Naive thymus-derived CD4-positive, alpha-beta T cell (primary cell): ENCODE results near the gene TTC21A. TPM values are rescaled to one million over a fixed set of nuclear protein-coding genes. Genes with fewer than 3 reads are reported as not detected.
A peak's percentile ranks its signal among the peaks of the same experiment; 100 is the strongest.

Experiments used
- ATAC-seq: fragments of 150-1000 bp; cut with Tn5 transposase; 2 replicates; pipeline ENCODE4 v1.10.0; 2021; ENCODE audit warnings: mild to moderate bottlenecking, moderate library complexity
- CTCF ChIA-PET: fragments of 350-600 bp; sonication (Branson Sonifier 250); formaldehyde crosslinking; loops from one replicate; lab custom pipeline; 2021; ENCODE audit warnings: antibody characterized with exemption; lab: Charles Lee
- POLR2A ChIA-PET: fragments of 350-600 bp; sonication (Branson Sonifier 250); formaldehyde crosslinking; loops from one replicate; lab custom pipeline; 2021; ENCODE audit warnings: antibody characterized with exemption, inconsistent platforms; lab: Charles Lee
- DNase-seq, 9 donors: peaks; one replicate each; pipeline versions ENCODE4 v3.0.0 to v3.0.0-alpha.2; 2020 to 2022; ENCODE audit warnings: mixed read lengths in 1 of 9
- H3K27ac ChIP-seq: one replicate; pipeline ENCODE4 v1.7.0; 2013; ENCODE audit warnings: mild to moderate bottlenecking, low read depth, low read length, moderate library complexity
- H3K27me3 ChIP-seq, 2 donors: one replicate each; pipeline ENCODE4 v1.7.0; 2013; ENCODE audit warnings: low read length in 2 of 2, mild to moderate bottlenecking in 2 of 2, moderate library complexity in 2 of 2; ENCODE audit not compliant: control insufficient read depth in 2 of 2, insufficient read depth in 2 of 2
- H3K36me3 ChIP-seq, 3 experiments: 1 replicate in 2 of 3; 2 replicates in 1 of 3; pipeline ENCODE4 v1.7.0; 2013; ENCODE audit warnings: low read length in 3 of 3, mild to moderate bottlenecking in 3 of 3, moderate library complexity in 1 of 3; ENCODE audit not compliant: insufficient read depth in 3 of 3, control insufficient read depth in 2 of 3
- H3K4me1 ChIP-seq, 2 donors: one replicate each; pipeline ENCODE4 v1.7.0; 2013; ENCODE audit warnings: low read length in 2 of 2, mild to moderate bottlenecking in 2 of 2, moderate library complexity in 1 of 2; ENCODE audit not compliant: control insufficient read depth in 2 of 2, insufficient read depth in 2 of 2
- H3K4me3 ChIP-seq: 2 replicates; pipeline ENCODE4 v1.7.0; 2013; ENCODE audit warnings: mild to moderate bottlenecking, low read length
- H3K9me3 ChIP-seq, 3 experiments: 1 replicate in 2 of 3; 2 replicates in 1 of 3; pipeline ENCODE4 v1.7.0; 2013; ENCODE audit warnings: low read length in 3 of 3; ENCODE audit not compliant: control insufficient read depth in 2 of 3
- H3K27ac Mint-ChIP-seq, 9 donors: one replicate each; pipeline ENCODE4 v1.8.0; 2020 to 2022; ENCODE audit warnings: mixed read lengths in 9 of 9, mild to moderate bottlenecking in 8 of 9, moderate library complexity in 5 of 9, inconsistent platforms in 2 of 9
- H3K27me3 Mint-ChIP-seq, 5 donors: one replicate each; pipeline ENCODE4 v1.8.0; 2021 to 2022; ENCODE audit warnings: mixed read lengths in 5 of 5, mild to moderate bottlenecking in 1 of 5
- H3K36me3 Mint-ChIP-seq, 5 donors: one replicate each; pipeline ENCODE4 v1.8.0; 2020 to 2022; ENCODE audit warnings: mixed read lengths in 5 of 5, mild to moderate bottlenecking in 3 of 5, inconsistent platforms in 1 of 5
- H3K4me1 Mint-ChIP-seq, 7 donors: one replicate each; pipeline ENCODE4 v1.8.0; 2020 to 2022; ENCODE audit warnings: mixed read lengths in 7 of 7, mild to moderate bottlenecking in 3 of 7, inconsistent platforms in 1 of 7
- H3K4me3 Mint-ChIP-seq, 10 donors: one replicate each; pipeline ENCODE4 v1.8.0; 2020 to 2022; ENCODE audit warnings: mild to moderate bottlenecking in 10 of 10, mixed read lengths in 10 of 10, moderate library complexity in 6 of 10, inconsistent platforms in 2 of 10
- H3K9me3 Mint-ChIP-seq, 11 donors: one replicate each; pipeline ENCODE4 v1.8.0; 2020 to 2022; ENCODE audit warnings: mixed read lengths in 11 of 11, mild to moderate bottlenecking in 4 of 11, inconsistent platforms in 1 of 11, moderate library complexity in 1 of 11
- intact Hi-C, 2 donors: fragments of 100-400 bp; cut with micrococcal nuclease; formaldehyde crosslinking; loops; one replicate each; pipeline ENCODE4 v1.15.1; 2023
- polyA plus RNA-seq, 2 donors: library from polyadenylated mRNA; unstranded; fragments of 300-500 nt; fragmentation: Illumina TruSeq; gene quantifications; one replicate each; pipeline ENCODE4 v1.2.3, GENCODE V29; 2021
- total RNA-seq, 6 experiments: library from RNA in 5 of 6; stranded (reverse) in 5 of 6; gene quantifications; 1 replicate in 5 of 6; 2 replicates in 1 of 6; pipeline ENCODE4 v1.2.3 and lab custom pipeline; 2021 to 2026

The TTC21A gene
- total and polyA plus RNA-seq, 7 experiments from 2014 or later, result 0.37 to 9.7 (median 4.8) TPM

DNA sequence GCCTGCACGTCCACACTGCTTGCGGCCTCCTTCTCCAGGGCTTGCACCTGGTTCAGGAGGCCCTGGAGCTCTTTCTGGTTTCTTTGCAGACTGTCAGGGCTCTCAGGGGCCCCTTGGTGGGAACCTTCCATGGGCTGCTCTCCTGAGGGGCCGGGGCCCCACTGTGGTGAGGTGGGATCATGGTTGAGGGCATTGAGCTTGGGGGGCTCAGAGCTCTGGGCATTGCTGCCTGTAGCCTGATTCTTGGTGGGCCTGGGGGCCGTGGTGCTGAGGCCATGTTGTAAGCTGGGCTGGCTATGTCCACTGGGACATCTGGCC is 77.4 kb downstream of the TTC21A start:
- Histone ChIP-seq H3K27me3 (no peaks in the 10 kb centered on the region), H3K4me3 (no peak overlapping the region), H3K36me3 (no peaks in the 10 kb centered on the region), H3K27ac (no peak overlapping the region), H3K9me3 (no peaks in the 10 kb centered on the region), H3K4me1 (peaks cover 13 to 15% of the 10 kb centered on the region in 2 donors)
- Mint-ChIP-seq H3K4me3 (no peak overlapping the region), H3K4me1 (peaks cover 15 to 20% (median 17%) of the 10 kb centered on the region in 7 donors), H3K36me3 (no peaks in the 10 kb centered on the region), H3K27me3 (no peaks in the 10 kb centered on the region), H3K27ac (no peak overlapping the region), H3K9me3 (no peaks in the 10 kb centered on the region)
- intact Hi-C loops, result loop anchor here in 1 of 2 donors (10.0 kb wide), 1 partner anchor 690 kb away; the partner anchor contains the start of gene EXOG
- POLR2A ChIA-PET, result no interaction called here
- DNase-seq (no peak), ATAC-seq (no peak)
- CTCF ChIA-PET, result interaction anchor here (0.6 to 1.7 kb wide), 4 partner anchors 58 to 108 kb away, joined by 3 to 5 read pairs (median 4); partner anchors contain the start of genes GORASP1 and TTC21A

DNA sequence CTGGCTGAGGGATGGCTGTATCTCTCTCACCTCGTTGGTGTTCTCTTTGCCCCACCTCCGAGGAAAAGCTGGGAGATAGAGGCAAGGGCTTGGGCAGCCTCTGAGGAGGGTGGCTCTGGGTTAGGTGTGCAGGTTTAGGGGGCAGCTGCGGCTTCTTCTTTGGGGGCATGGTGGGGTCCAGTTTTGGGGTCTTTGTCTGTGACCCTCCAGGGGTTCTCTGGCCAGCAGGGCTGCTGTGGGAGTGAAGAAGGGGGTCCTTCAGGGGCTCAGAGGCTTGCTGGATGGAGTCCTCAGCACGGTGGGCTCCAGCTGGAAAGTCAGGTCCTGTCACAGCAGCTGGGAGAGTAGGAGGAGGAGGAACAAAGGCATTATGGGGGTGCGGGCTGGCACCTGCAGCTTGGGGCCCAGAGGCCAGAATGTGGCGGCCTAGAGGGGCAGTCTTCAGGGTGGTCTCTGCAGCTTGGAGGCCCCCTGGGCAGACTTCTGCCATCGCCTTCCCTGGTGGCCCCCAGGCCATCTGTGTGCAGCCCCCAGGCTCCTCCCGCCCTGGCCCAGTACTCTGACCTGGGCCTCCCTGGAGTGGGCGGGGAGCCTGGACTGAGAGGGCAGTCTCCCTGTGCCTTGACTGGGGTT is 78.0 kb downstream of the TTC21A start:
- POLR2A ChIA-PET, result no interaction called here
- ATAC-seq (no peak), DNase-seq (no peak)
- Histone ChIP-seq H3K4me3 (no peak overlapping the region), H3K9me3 (no peaks in the 10 kb centered on the region), H3K36me3 (no peaks in the 10 kb centered on the region), H3K27me3 (no peaks in the 10 kb centered on the region), H3K27ac (no peak overlapping the region), H3K4me1 (peaks cover 7 to 11% of the 10 kb centered on the region in 2 donors)
- H3K36me3 Mint-ChIP-seq, result no peaks in the 10 kb centered on the region
- H3K9me3 Mint-ChIP-seq, result no peaks in the 10 kb centered on the region
- H3K4me1 Mint-ChIP-seq, result peaks cover 10 to 18% (median 14%) of the 10 kb centered on the region in 7 donors
- no peak overlapping the region for H3K4me3 Mint-ChIP-seq
- peak overlapping the region in 1 of 9 donors; percentile 44 for H3K27ac Mint-ChIP-seq
- intact Hi-C loops, result loop anchor here in 1 of 2 donors (10.0 kb wide), 1 partner anchor 691 kb away; the partner anchor contains the start of gene EXOG
- H3K27me3 Mint-ChIP-seq, result no peaks in the 10 kb centered on the region
- CTCF ChIA-PET, result interaction anchor here (0.6 to 1.7 kb wide), 3 partner anchors 59 to 107 kb away, joined by 3 to 5 read pairs (median 5); no protein-coding TSS in a partner anchor

DNA sequence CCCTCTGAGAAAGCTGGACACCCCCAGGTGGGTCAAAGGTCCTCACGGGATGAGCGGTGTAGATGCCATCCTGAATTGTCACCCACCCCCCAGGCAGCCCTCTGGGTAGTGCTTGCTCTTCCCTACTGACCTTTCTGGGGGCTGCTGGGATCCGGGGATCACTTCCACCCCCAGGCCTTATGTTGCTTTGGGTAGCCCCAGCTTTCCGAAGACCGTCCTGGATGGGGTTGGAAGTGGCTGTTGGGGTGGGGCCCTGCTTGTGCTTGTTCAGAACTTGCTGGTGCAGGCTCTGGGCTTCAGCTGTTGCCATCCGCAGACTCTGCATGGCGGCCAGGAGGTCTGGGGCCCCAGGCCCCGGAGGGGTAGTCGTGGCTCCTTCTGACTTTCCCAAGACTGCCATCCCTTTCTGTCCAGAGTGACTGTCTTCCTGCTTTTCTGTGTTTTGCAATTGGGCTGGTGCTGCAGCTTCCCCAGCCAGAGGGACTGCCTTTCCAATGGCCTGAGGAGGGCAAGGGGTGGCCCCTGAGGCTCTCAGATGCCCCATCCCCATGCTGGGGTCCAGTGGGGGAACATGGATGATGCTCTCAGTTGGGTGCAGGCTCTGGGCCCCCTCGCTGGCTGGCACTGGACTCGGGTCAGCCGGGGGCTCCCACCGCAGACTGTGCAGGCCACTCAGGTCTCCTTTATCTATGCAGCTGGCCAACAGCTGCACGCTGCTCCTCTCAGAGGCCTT is 78.6 kb downstream of the TTC21A start:
- Mint-ChIP-seq H3K9me3 (no peaks in the 10 kb centered on the region), H3K36me3 (no peaks in the 10 kb centered on the region), H3K27me3 (no peaks in the 10 kb centered on the region), H3K4me1 (peaks cover 6 to 17% (median 10%) of the 10 kb centered on the region in 7 donors), H3K4me3 (no peak overlapping the region), H3K27ac (no peak overlapping the region)
- Histone ChIP-seq H3K27ac (no peak overlapping the region), H3K27me3 (no peaks in the 10 kb centered on the region), H3K4me3 (no peak overlapping the region), H3K36me3 (no peaks in the 10 kb centered on the region), H3K9me3 (no peaks in the 10 kb centered on the region), H3K4me1 (peaks cover 3 to 7% of the 10 kb centered on the region in 2 donors)
- no peak for DNase-seq
- CTCF ChIA-PET, result interaction anchor here (1.1 to 1.7 kb wide), 2 partner anchors 60 to 107 kb away, joined by 5 read pairs; no protein-coding TSS in a partner anchor
- intact Hi-C loops, result loop anchor here in 1 of 2 donors (10.0 kb wide), 1 partner anchor 691 kb away; the partner anchor contains the start of gene EXOG
- ATAC-seq, result no peak
- POLR2A ChIA-PET, result interaction anchor here (0.6 kb wide), 1 partner anchor 177 kb away, joined by 6 read pairs; no protein-coding TSS in a partner anchor

DNA sequence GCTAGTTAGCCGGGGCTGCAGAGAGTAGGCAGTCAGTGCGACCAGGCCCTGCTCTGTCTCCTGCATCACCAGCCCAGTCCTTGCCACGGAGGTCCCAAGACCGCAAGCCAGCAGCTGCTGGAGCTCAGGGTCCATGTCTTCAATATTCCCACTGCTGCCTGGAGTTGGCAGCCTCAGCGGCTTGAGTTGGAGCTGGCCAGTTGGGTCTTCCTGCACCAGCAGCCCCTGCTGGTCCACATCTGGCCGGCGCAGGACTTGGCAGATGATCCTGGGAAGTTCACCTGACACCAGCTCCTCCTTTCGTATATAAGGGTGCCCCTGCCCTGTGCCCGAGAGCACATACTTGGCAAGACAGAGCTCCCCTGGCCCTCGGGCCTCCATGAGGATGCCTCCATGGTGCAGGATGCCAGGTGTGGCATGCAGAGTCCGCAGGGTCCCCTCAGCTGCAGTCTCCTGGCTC is 79.2 kb downstream of the TTC21A start:
- Histone ChIP-seq H3K27ac (no peak overlapping the region), H3K4me3 (no peak overlapping the region), H3K4me1 (peaks cover 0 to 5% of the 10 kb centered on the region in 2 donors), H3K9me3 (no peaks in the 10 kb centered on the region), H3K36me3 (no peaks in the 10 kb centered on the region), H3K27me3 (no peaks in the 10 kb centered on the region)
- Mint-ChIP-seq H3K27ac (no peak overlapping the region), H3K4me1 (peaks cover 3 to 16% (median 6%) of the 10 kb centered on the region in 7 donors), H3K27me3 (no peaks in the 10 kb centered on the region), H3K36me3 (no peaks in the 10 kb centered on the region), H3K4me3 (no peak overlapping the region), H3K9me3 (no peaks in the 10 kb centered on the region)
- intact Hi-C loops, result loop anchor here in 1 of 2 donors (10.0 kb wide), 1 partner anchor 692 kb away; the partner anchor contains the start of gene EXOG
- DNase-seq (no peak), ATAC-seq (no peak)
- ChIA-PET POLR2A (no interaction called here), CTCF (interaction anchor here (1.6 kb wide), 1 partner anchor 102 kb away, joined by 8 read pairs; no protein-coding TSS in a partner anchor)

DNA sequence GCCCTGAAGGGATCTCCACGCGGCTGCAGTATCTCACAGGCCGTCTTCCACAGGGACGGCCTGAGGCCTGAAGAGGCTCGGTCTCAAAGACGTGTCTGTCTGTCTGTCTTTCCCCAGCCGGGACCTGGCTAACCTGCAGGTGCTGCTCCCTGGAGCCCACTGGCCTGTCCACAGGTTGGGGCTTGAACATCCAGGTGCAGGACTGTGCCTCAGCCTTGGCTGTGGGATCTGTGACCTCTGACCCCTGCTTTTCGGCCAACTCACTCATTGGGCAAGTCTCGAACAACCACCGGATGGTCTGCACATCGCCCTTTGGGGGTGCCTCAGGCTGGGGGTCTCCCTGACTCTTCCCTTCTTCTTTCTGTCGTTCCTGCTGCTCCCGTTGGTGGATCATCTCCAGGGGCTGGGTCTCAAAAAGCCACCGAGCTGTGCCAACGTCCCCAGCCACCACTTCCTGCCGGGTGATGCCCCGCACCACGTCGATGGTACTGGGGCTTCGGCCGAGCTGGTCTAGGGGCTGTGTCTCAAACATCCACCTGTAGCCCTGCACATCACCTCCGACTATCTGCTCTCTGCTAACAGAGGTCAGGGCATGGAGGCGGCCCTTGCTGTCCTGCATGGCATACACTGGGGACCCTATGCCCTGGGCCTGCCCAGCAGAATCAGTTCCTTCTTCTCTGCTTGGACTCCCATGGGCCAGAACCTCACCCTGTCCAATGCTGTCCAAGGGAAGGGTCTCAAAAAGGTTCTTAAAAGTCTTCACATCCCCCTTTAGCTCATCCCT is 80.1 kb downstream of the TTC21A start:
- ChIA-PET CTCF (interaction anchor here (1.6 kb wide), 1 partner anchor 101 kb away, joined by 8 read pairs; no protein-coding TSS in a partner anchor), POLR2A (no interaction called here)
- Histone ChIP-seq H3K4me3 (no peak overlapping the region), H3K9me3 (no peaks in the 10 kb centered on the region), H3K4me1 (peaks cover 0 to 5% of the 10 kb centered on the region in 2 donors), H3K36me3 (no peaks in the 10 kb centered on the region), H3K27ac (no peak overlapping the region), H3K27me3 (no peaks in the 10 kb centered on the region)
- ATAC-seq (no peak), DNase-seq (no peak)
- Mint-ChIP-seq H3K27me3 (no peaks in the 10 kb centered on the region), H3K9me3 (no peaks in the 10 kb centered on the region), H3K4me1 (peaks cover 4 to 21% (median 6%) of the 10 kb centered on the region in 7 donors), H3K4me3 (no peak overlapping the region), H3K27ac (peak overlapping the region in 2 of 9 donors; percentile 45 to 67), H3K36me3 (no peaks in the 10 kb centered on the region)
- intact Hi-C loops, result loop anchor here (2.0 to 10.0 kb wide), 2 partner anchors 87 to 693 kb away; partner anchors contain the start of gene EXOG (in 1 of the 2)
